ENCODE data around the gene PODN. TPM values are rescaled to one million over a fixed set of nuclear protein-coding genes. Genes with fewer than 3 reads are reported as not detected.

Gene PODN
- 0.26 and 0.38 TPM in 2 replicates for total RNA-seq
- long read RNA-seq: 0 reads

- no peak for TF ChIP-seq CTCF (IDR thresholded peaks at IDR 0.05; ENCODE audit: unreplicated experiment)
- H3K27me3 Mint-ChIP-seq: peaks cover 88% of the 10 kb centered on the region
- DNase-seq (ENCODE audit: low spot score, unreplicated experiment): no peak
- H3K36me3 Mint-ChIP-seq (ENCODE audit: insufficient read depth): no peaks in the 10 kb centered on the region
- H3K9me3 Mint-ChIP-seq (ENCODE audit: low read depth): no peaks in the 10 kb centered on the region
- H3K4me1 Mint-ChIP-seq (ENCODE audit: low read depth): no peaks in the 10 kb centered on the region
- no peak within 1 kb of the TSS for H3K27ac Mint-ChIP-seq
- H3K4me3 Mint-ChIP-seq (ENCODE audit: low read depth): peak within 1 kb of the TSS; percentile 61
Observed at GRCh38 chr1:53061859-53062707, at the start of gene PODN. PODN (plus strand) TSS chr1:53062213; CDS start chr1:53069856, 7,643 bp downstream.

- peak overlapping the region; percentile 76 for H3K27ac Mint-ChIP-seq
- TF ChIP-seq CTCF (IDR thresholded peaks at IDR 0.05; ENCODE audit: unreplicated experiment): no peak
- H3K4me3 Mint-ChIP-seq (ENCODE audit: low read depth): peak overlapping the region; percentile 82
- H3K27me3 Mint-ChIP-seq: no peaks in the 10 kb centered on the region
- peaks cover 14% of the 10 kb centered on the region for H3K4me1 Mint-ChIP-seq (ENCODE audit: low read depth)
- H3K9me3 Mint-ChIP-seq (ENCODE audit: low read depth): no peaks in the 10 kb centered on the region
- H3K36me3 Mint-ChIP-seq (ENCODE audit: insufficient read depth): peaks cover 4% of the 10 kb centered on the region
- peak; percentile 32 for DNase-seq (ENCODE audit: low spot score, unreplicated experiment)
Observed at GRCh38 chr1:53014791-53015507, 47.1 kb upstream of the PODN start.

GRCh38 chr1:53015508-53015860 lies 46.5 kb upstream of the PODN start:
- peaks cover 14% of the 10 kb centered on the region for H3K4me1 Mint-ChIP-seq (ENCODE audit: low read depth)
- H3K4me3 Mint-ChIP-seq (ENCODE audit: low read depth): peak overlapping the region; percentile 82
- peaks cover 4% of the 10 kb centered on the region for H3K36me3 Mint-ChIP-seq (ENCODE audit: insufficient read depth)
- no peak for TF ChIP-seq CTCF (IDR thresholded peaks at IDR 0.05; ENCODE audit: unreplicated experiment)
- H3K27me3 Mint-ChIP-seq: no peaks in the 10 kb centered on the region
- H3K27ac Mint-ChIP-seq: peak overlapping the region; percentile 14
- no peak for DNase-seq (ENCODE audit: low spot score, unreplicated experiment)
- no peaks in the 10 kb centered on the region for H3K9me3 Mint-ChIP-seq (ENCODE audit: low read depth)

GRCh38 chr1:53016705-53017104 lies 45.3 kb upstream of the PODN start:
- Mint-ChIP-seq H3K4me1 (ENCODE audit: low read depth) (peaks cover 14% of the 10 kb centered on the region), H3K4me3 (ENCODE audit: low read depth) (no peak overlapping the region), H3K27me3 (no peaks in the 10 kb centered on the region), H3K9me3 (ENCODE audit: low read depth) (no peaks in the 10 kb centered on the region), H3K36me3 (ENCODE audit: insufficient read depth) (peaks cover 4% of the 10 kb centered on the region), H3K27ac (no peak overlapping the region)
- DNase-seq (ENCODE audit: low spot score, unreplicated experiment): no peak
- TF ChIP-seq CTCF (IDR thresholded peaks at IDR 0.05; ENCODE audit: unreplicated experiment): no peak

GRCh38 chr1:53020588-53020987 lies 41.4 kb upstream of the PODN start:
- no peak for TF ChIP-seq CTCF (IDR thresholded peaks at IDR 0.05; ENCODE audit: unreplicated experiment)
- Mint-ChIP-seq H3K27me3 (no peaks in the 10 kb centered on the region), H3K27ac (no peak overlapping the region)

More at GRCh38 chr1:53020588-53020987, 41.4 kb upstream of the PODN start:
- H3K4me1 Mint-ChIP-seq (ENCODE audit: low read depth): peaks cover 8% of the 10 kb centered on the region
- H3K9me3 Mint-ChIP-seq (ENCODE audit: low read depth): no peaks in the 10 kb centered on the region
- H3K4me3 Mint-ChIP-seq (ENCODE audit: low read depth): no peak overlapping the region
- H3K36me3 Mint-ChIP-seq (ENCODE audit: insufficient read depth): peaks cover 4% of the 10 kb centered on the region
- DNase-seq (ENCODE audit: low spot score, unreplicated experiment): no peak
